OCI-LY3 (cell line): ENCODE data around the gene EMSY.
A peak's percentile ranks its signal among the peaks of the same experiment; 100 is the strongest.

Experiments used
- H2AFZ ChIP-seq: fragments of 200-600, 300-600 bp; shearing (Covaris generic); 2 replicates; pipeline ENCODE4 v1.6.0; 2014; ENCODE audit warnings: antibody characterized with exemption, low read depth, low read length
- H3K27ac ChIP-seq: fragments of 200-600, 300-600 bp; sonication (generic); 2 replicates; pipeline ENCODE4 v1.5.1; 2014; ENCODE audit warnings: mild to moderate bottlenecking, low read length, moderate library complexity, mixed read lengths
- H3K27me3 ChIP-seq: fragments of 200-600, 300-600 bp; sonication (generic); 2 replicates; pipeline ENCODE4 v1.6.1; 2014; ENCODE audit warnings: low read depth, low read length, mixed read lengths
- H3K36me3 ChIP-seq: fragments of 200-600, 300-600 bp; sonication (generic); replicated peaks from 2 replicates; pipeline ENCODE3; 2014; ENCODE audit warnings: low read depth, low read length, mixed read lengths
- H3K4me1 ChIP-seq: fragments of 300-600, 200-600 bp; sonication (generic); 2 replicates; pipeline ENCODE4 v1.6.1; 2014; ENCODE audit warnings: low read length, mixed read lengths
- H3K4me2 ChIP-seq: fragments of 200-600, 300-600 bp; sonication (generic); 2 replicates; pipeline ENCODE4 v1.6.1; 2014; ENCODE audit warnings: low read length, mixed read lengths
- H3K4me3 ChIP-seq: fragments of 300-600, 200-600 bp; sonication (generic); 2 replicates; pipeline ENCODE4 v1.5.1; 2014; ENCODE audit warnings: antibody characterized with exemption, mild to moderate bottlenecking, low read length, moderate library complexity
- H3K79me2 ChIP-seq: fragments of 300-600, 200-600 bp; shearing (Covaris generic); 2 replicates; pipeline ENCODE4 v1.6.1; 2014; ENCODE audit warnings: mild to moderate bottlenecking, low read length, mixed read lengths
- H3K9ac ChIP-seq: fragments of 300-600, 200-600 bp; shearing (Covaris generic); 2 replicates; pipeline ENCODE4 v1.6.0; 2014; ENCODE audit warnings: mild to moderate bottlenecking, low read length, moderate library complexity
- H3K9me3 ChIP-seq: fragments of 200-600, 300-600 bp; shearing (Covaris generic); 2 replicates; pipeline ENCODE4 v1.6.1; 2014; ENCODE audit warnings: low read length, mixed read lengths; ENCODE audit not compliant: insufficient read depth
- H4K20me1 ChIP-seq: fragments of 200-600, 300-600 bp; sonication (generic); 2 replicates; pipeline ENCODE4 v1.6.1; 2016; ENCODE audit warnings: low read length, mixed read lengths; ENCODE audit not compliant: insufficient read depth
- CTCF ChIP-seq: fragments of 200-600, 300-600 bp; sonication (generic); IDR thresholded peaks from 2 replicates; pipeline ENCODE4 v1.5.1; 2014; ENCODE audit warnings: antibody characterized with exemption, low read length, low read depth
- EZH2phosphoT487 ChIP-seq: fragments of 200-600 bp; shearing (Covaris generic); IDR thresholded peaks from 2 replicates; pipeline ENCODE4 v1.6.1; 2018; ENCODE audit warnings: antibody characterized with exemption, mixed run types, low read depth

EMSY gene

GRCh38 chr11:76542436-76542835, 97.6 kb downstream of the EMSY start:
- H3K9ac ChIP-seq: no peak overlapping the region
- peaks cover 37% of the 10 kb centered on the region for H3K36me3 ChIP-seq

GRCh38 chr11:76543006-76543703, 98.3 kb downstream of the EMSY start:
- no peaks in the 10 kb centered on the region for H3K9me3 ChIP-seq
- no peak overlapping the region for H2AFZ ChIP-seq
- no peaks in the 10 kb centered on the region for H3K27me3 ChIP-seq
- no peak overlapping the region for H3K27ac ChIP-seq
- no peak overlapping the region for H3K9ac ChIP-seq
- H4K20me1 ChIP-seq: no peaks in the 10 kb centered on the region
- H3K79me2 ChIP-seq: no peaks in the 10 kb centered on the region
- peaks cover 33% of the 10 kb centered on the region for H3K36me3 ChIP-seq
- H3K4me1 ChIP-seq: no peaks in the 10 kb centered on the region
- no peak overlapping the region for H3K4me2 ChIP-seq
- TF ChIP-seq CTCF: no peak
- no peak overlapping the region for H3K4me3 ChIP-seq

More at GRCh38 chr11:76542436-76542835, 97.6 kb downstream of the EMSY start:
- Histone ChIP-seq H3K4me1 (no peaks in the 10 kb centered on the region), H3K27ac (no peak overlapping the region), H2AFZ (no peak overlapping the region), H4K20me1 (no peaks in the 10 kb centered on the region), H3K9me3 (no peaks in the 10 kb centered on the region), H3K4me2 (no peak overlapping the region), H3K27me3 (no peaks in the 10 kb centered on the region), H3K4me3 (no peak overlapping the region), H3K79me2 (no peaks in the 10 kb centered on the region)
- TF ChIP-seq CTCF (no peak), EZH2phosphoT487 (no peak)

DNA sequence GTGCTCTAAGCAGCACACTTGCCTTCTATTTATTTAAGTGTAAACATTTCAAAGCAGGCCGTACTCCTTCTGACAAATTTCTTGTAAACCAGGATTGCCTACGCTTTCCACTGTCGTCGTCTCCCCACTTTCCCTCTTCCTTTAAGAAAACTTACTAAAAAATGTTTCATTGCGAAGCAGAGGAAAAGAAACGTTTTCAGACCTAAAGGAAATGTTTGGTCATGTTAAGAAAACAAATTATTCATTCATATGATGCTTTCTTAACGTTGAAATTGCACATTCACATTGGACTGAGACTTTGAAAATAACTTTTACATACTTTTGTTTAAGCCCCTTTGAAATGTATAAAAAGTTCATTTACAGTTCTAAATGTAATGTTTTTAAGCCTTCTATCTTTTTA, 106.0 kb downstream of the EMSY start:
- Histone ChIP-seq H3K4me2 (no peak overlapping the region), H3K4me1 (peaks cover 22% of the 10 kb centered on the region), H3K79me2 (no peaks in the 10 kb centered on the region), H3K9me3 (no peaks in the 10 kb centered on the region), H3K27me3 (no peaks in the 10 kb centered on the region), H2AFZ (no peak overlapping the region), H4K20me1 (no peaks in the 10 kb centered on the region), H3K27ac (no peak overlapping the region), H3K36me3 (peaks cover 14% of the 10 kb centered on the region), H3K9ac (no peak overlapping the region), H3K4me3 (no peak overlapping the region)
- TF ChIP-seq EZH2phosphoT487 (no peak), CTCF (no peak)

DNA sequence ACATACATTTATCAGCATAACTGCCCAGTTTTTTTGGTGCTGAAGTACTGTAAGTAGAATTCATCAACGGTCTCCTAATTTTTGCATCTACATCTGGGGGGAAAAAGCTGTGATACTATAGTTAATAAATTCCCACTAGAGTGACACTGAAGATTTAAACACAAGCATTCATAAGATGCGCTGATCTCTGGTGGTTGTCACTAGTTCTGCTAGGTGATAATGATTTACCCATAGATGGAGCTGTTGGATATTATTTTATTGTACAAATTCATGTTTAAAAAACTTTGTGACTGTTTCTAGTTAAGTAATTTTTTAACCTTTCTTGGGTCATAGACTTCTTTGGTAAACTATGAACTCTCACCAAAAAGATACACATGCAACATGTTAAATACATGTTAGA, 106.6 kb downstream of the EMSY start:
- H2AFZ ChIP-seq: no peak overlapping the region
- H3K36me3 ChIP-seq: peaks cover 8% of the 10 kb centered on the region
- H4K20me1 ChIP-seq: no peaks in the 10 kb centered on the region
- H3K27ac ChIP-seq: no peak overlapping the region
- H3K27me3 ChIP-seq: no peaks in the 10 kb centered on the region
- H3K9me3 ChIP-seq: no peaks in the 10 kb centered on the region
- no peak overlapping the region for H3K4me3 ChIP-seq
- H3K4me2 ChIP-seq: no peak overlapping the region
- H3K4me1 ChIP-seq: peaks cover 22% of the 10 kb centered on the region
- no peak overlapping the region for H3K9ac ChIP-seq
- H3K79me2 ChIP-seq: no peaks in the 10 kb centered on the region
- no peak for TF ChIP-seq EZH2phosphoT487
- peak; percentile 53 for TF ChIP-seq CTCF
